ENCODE data around the gene PTPRR. TPM values are rescaled to one million over a fixed set of nuclear protein-coding genes. Genes with fewer than 3 reads are reported as not detected.

PTPRR gene
- total and polyA plus RNA-seq, 10 of the 15 experiments (the other 5 are each of a cell fraction or from before 2014, with no cell fraction given) = 0.14 to 3.1 (median 0.42) TPM

DNA sequence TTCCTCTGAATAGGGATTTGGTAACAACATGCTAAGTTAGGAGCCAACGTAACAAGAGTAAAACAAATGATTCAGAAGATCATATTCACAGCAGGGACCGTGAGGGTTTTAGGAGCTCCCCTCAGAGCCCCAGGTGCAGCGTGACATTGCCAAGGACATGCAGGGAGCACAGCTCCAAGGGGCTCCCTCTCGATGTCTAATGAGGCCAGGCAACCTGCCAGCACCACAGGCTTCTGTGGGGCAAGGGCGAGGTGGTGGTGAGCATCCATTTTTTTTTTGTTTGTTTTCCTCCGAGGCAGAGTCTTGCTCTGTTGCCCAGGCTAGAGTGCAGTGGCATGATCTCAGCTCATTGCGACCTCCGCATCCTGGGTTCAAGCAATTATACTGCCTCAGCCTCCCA is 188.3 kb downstream of the PTPRR start:
- DNase-seq (ENCODE audit: low read depth, low spot score) = no peak
- no peaks in the 10 kb centered on the region for H3K9me3 ChIP-seq (replicated peaks; ENCODE audit: control insufficient read depth, insufficient read depth, low read length)
- ATAC-seq = no peak
- RAD21 ChIA-PET (ENCODE audit: unreplicated experiment) = no interaction called here
- no peaks in the 10 kb centered on the region for H3K36me3 ChIP-seq (ENCODE audit: control insufficient read depth in 2 of 2, insufficient read depth in 2 of 2, low read length in 1 of 2)
- H4K20me1 ChIP-seq (ENCODE audit: control insufficient read depth, insufficient read depth) = no peaks in the 10 kb centered on the region
- no peaks in the 10 kb centered on the region for H3K79me2 ChIP-seq (ENCODE audit: control insufficient read depth, insufficient read depth, low read length)
- intact Hi-C loops (cut with micrococcal nuclease; ENCODE audit: unreplicated experiment) (loop anchor here (10.0 kb wide), 1 partner anchor 1013 kb away; no protein-coding TSS in a partner anchor), in situ Hi-C loops (cut with MboI) (loop anchor here (25.0 kb wide), 1 partner anchor 1005 kb away; no protein-coding TSS in a partner anchor)
- CTCF ChIA-PET = interaction anchor here (0.6 to 2.0 kb wide), 8 partner anchors 9 to 1015 kb away, joined by 3 to 9 read pairs (median 4); no protein-coding TSS in a partner anchor
- H3K27me3 ChIP-seq (replicated peaks in 1 of 2; ENCODE audit: control insufficient read depth in 2 of 2, insufficient read depth in 2 of 2, low read length in 1 of 2) = no peaks in the 10 kb centered on the region
- 39% methylated on average over 8 of the region's 8 CpGs for WGBS (ENCODE audit: insufficient coverage, insufficient replicate concordance, low lambda C conversion rate, missing lambda C conversion rate)
- H3K4me2 ChIP-seq (ENCODE audit: control insufficient read depth, insufficient read depth) = no peak overlapping the region
- no peak overlapping the region for H3K9ac ChIP-seq (ENCODE audit: control insufficient read depth, insufficient read depth, low read length)
- FAIRE-seq = no peak
- H3K4me1 ChIP-seq (ENCODE audit: control insufficient read depth, insufficient read depth, low read length) = no peaks in the 10 kb centered on the region
- TF ChIP-seq ESRRA (IDR thresholded peaks at IDR 0.05; ENCODE audit: low read length) = no peak
- no peak for TF ChIP-seq POLR2A (IDR thresholded peaks at IDR 0.05; ENCODE audit: low read depth, low read length)
- TF ChIP-seq, protein P1, sequence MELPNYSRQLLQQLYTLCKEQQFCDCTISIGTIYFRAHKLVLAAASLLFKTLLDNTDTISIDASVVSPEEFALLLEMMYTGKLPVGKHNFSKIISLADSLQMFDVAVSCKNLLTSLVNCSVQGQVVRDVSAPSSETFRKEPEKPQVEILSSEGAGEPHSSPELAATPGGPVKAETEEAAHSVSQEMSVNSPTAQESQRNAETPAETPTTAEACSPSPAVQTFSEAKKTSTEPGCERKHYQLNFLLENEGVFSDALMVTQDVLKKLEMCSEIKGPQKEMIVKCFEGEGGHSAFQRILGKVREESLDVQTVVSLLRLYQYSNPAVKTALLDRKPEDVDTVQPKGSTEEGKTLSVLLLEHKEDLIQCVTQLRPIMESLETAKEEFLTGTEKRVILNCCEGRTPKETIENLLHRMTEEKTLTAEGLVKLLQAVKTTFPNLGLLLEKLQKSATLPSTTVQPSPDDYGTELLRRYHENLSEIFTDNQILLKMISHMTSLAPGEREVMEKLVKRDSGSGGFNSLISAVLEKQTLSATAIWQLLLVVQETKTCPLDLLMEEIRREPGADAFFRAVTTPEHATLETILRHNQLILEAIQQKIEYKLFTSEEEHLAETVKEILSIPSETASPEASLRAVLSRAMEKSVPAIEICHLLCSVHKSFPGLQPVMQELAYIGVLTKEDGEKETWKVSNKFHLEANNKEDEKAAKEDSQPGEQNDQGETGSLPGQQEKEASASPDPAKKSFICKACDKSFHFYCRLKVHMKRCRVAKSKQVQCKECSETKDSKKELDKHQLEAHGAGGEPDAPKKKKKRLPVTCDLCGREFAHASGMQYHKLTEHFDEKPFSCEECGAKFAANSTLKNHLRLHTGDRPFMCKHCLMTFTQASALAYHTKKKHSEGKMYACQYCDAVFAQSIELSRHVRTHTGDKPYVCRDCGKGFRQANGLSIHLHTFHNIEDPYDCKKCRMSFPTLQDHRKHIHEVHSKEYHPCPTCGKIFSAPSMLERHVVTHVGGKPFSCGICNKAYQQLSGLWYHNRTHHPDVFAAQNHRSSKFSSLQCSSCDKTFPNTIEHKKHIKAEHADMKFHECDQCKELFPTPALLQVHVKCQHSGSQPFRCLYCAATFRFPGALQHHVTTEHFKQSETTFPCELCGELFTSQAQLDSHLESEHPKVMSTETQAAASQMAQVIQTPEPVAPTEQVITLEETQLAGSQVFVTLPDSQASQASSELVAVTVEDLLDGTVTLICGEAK (IDR thresholded peaks at IDR 0.05; ENCODE audit: borderline replicate concordance) = no peak
- TF ChIP-seq NFIC (IDR thresholded peaks at IDR 0.05; ENCODE audit: low read depth, low read length) = no peak
- TF ChIP-seq, protein P2, sequence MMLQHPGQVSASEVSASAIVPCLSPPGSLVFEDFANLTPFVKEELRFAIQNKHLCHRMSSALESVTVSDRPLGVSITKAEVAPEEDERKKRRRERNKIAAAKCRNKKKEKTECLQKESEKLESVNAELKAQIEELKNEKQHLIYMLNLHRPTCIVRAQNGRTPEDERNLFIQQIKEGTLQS (IDR thresholded peaks at IDR 0.05; ENCODE audit: borderline replicate concordance, extremely low read depth, low read depth, low read length) = no peak
- TF ChIP-seq, protein P3, sequence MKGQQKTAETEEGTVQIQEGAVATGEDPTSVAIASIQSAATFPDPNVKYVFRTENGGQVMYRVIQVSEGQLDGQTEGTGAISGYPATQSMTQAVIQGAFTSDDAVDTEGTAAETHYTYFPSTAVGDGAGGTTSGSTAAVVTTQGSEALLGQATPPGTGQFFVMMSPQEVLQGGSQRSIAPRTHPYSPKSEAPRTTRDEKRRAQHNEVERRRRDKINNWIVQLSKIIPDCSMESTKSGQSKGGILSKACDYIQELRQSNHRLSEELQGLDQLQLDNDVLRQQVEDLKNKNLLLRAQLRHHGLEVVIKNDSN (IDR thresholded peaks at IDR 0.05; ENCODE audit: borderline replicate concordance, extremely low read length, insufficient read depth, low read depth, low read length) = no peak
- no peak for TF ChIP-seq ZSCAN29 (IDR thresholded peaks at IDR 0.05)
- TF ChIP-seq ASH2L (IDR thresholded peaks at IDR 0.05; ENCODE audit: borderline replicate concordance, low read depth) = no peak
- no peak for TF ChIP-seq POLR2AphosphoS5 (IDR thresholded peaks at IDR 0.05; ENCODE audit: low read length)
- TF ChIP-seq TAF1 (IDR thresholded peaks at IDR 0.05; ENCODE audit: borderline replicate concordance, low read depth, low read length) = no peak
- TF ChIP-seq YBX1 (IDR thresholded peaks at IDR 0.05) = no peak
- TF ChIP-seq, protein P4, sequence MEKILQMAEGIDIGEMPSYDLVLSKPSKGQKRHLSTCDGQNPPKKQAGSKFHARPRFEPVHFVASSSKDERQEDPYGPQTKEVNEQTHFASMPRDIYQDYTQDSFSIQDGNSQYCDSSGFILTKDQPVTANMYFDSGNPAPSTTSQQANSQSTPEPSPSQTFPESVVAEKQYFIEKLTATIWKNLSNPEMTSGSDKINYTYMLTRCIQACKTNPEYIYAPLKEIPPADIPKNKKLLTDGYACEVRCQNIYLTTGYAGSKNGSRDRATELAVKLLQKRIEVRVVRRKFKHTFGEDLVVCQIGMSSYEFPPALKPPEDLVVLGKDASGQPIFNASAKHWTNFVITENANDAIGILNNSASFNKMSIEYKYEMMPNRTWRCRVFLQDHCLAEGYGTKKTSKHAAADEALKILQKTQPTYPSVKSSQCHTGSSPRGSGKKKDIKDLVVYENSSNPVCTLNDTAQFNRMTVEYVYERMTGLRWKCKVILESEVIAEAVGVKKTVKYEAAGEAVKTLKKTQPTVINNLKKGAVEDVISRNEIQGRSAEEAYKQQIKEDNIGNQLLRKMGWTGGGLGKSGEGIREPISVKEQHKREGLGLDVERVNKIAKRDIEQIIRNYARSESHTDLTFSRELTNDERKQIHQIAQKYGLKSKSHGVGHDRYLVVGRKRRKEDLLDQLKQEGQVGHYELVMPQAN (conservative IDR thresholded peaks at IDR 0.05) = no peak
- no peak for TF ChIP-seq ZNF207 (IDR thresholded peaks at IDR 0.05; ENCODE audit: borderline replicate concordance)
- SMC1A ChIA-PET (ENCODE audit: uncharacterized antibody, unreplicated experiment) = interaction anchor here (1.2 kb wide), 1 partner anchor 832 kb away, joined by 4 read pairs; no protein-coding TSS in a partner anchor
- BruUV-seq (replicated peaks) = no TSS peak
- no peak overlapping the region for H3K4me3 ChIP-seq
- H3K27ac ChIP-seq (ENCODE audit: control insufficient read depth, insufficient read depth) = no peak overlapping the region
- POLR2A ChIA-PET = no interaction called here
- H2AFZ ChIP-seq (ENCODE audit: control insufficient read depth, low read depth, low read length) = no peak overlapping the region
